SK-N-SH treated with all-trans-retinoic acid at 6 μM for 48 hours (cell line): ENCODE results near the gene GIMAP8.

Experiments
- ARNTL ChIP-seq: fragments of 450-650 bp; formaldehyde crosslinking; IDR thresholded peaks from 2 replicates; pipeline ENCODE4 v1.5.0; 2020; ENCODE audit warnings: low read depth, mild to moderate bottlenecking, moderate library complexity, borderline replicate concordance
- CREB5 ChIP-seq: fragments of 250-450 bp; sonication (Bioruptor Pico); IDR thresholded peaks from 2 replicates; pipeline ENCODE4 v1.5.1; 2020; ENCODE audit warnings: low read depth, mild to moderate bottlenecking, moderate library complexity
- OSR1 ChIP-seq: fragments of 250-450 bp; sonication (Bioruptor Pico); IDR thresholded peaks from 2 replicates; pipeline ENCODE4 v1.8.0; 2022; ENCODE audit warnings: moderate library complexity, mild to moderate bottlenecking, inconsistent platforms
- PATZ1 ChIP-seq: fragments of 250-450 bp; sonication (Bioruptor Pico); IDR thresholded peaks from 2 replicates; pipeline ENCODE4 v1.8.0; 2020; ENCODE audit warnings: mild to moderate bottlenecking, moderate library complexity, borderline replicate concordance
- POU6F1 ChIP-seq: fragments of 250-450 bp; sonication (Bioruptor Pico); IDR thresholded peaks from 2 replicates; pipeline ENCODE4 v1.8.0; 2021; ENCODE audit warnings: low read depth, mild to moderate bottlenecking, moderate library complexity, borderline replicate concordance
- PPARA ChIP-seq: fragments of 250-450 bp; sonication (Bioruptor Pico); IDR thresholded peaks from 2 replicates; pipeline ENCODE4 v1.5.0; 2020; ENCODE audit warnings: mild to moderate bottlenecking, borderline replicate concordance
- RARB ChIP-seq: fragments of 250-450 bp; sonication (Bioruptor Pico); IDR thresholded peaks from 2 replicates; pipeline ENCODE4 v1.8.0; 2021; ENCODE audit warnings: mild to moderate bottlenecking, moderate library complexity
- TOX ChIP-seq: fragments of 250-450 bp; sonication (Bioruptor Pico); IDR thresholded peaks from 2 replicates; pipeline ENCODE4 v1.8.0; 2021; ENCODE audit warnings: mild to moderate bottlenecking, moderate library complexity, borderline replicate concordance
- ZC3H10 ChIP-seq: fragments of 250-450 bp; sonication (Bioruptor Pico); IDR thresholded peaks from 2 replicates; pipeline ENCODE4 v1.5.1; 2021; ENCODE audit warnings: mild to moderate bottlenecking, moderate library complexity
- ZFP30 ChIP-seq: fragments of 450-650 bp; formaldehyde crosslinking; IDR thresholded peaks from 2 replicates; pipeline ENCODE4 v1.5.0; 2022; ENCODE audit warnings: mild to moderate bottlenecking, moderate library complexity

- TF ChIP-seq ZC3H10 (CRISPR knock-in tag), result no peak
- TF ChIP-seq OSR1 (CRISPR knock-in tag), result no peak
- no peak for TF ChIP-seq ZFP30 (CRISPR knock-in tag)
- TF ChIP-seq PPARA (CRISPR knock-in tag), result no peak
- no peak for TF ChIP-seq POU6F1 (CRISPR knock-in tag)
- TF ChIP-seq PATZ1, result no peak
- no peak for TF ChIP-seq TOX
- TF ChIP-seq ARNTL (CRISPR knock-in tag), result no peak
- TF ChIP-seq RARB, result no peak
- TF ChIP-seq CREB5, result no peak
These were observed 12.0 kb downstream of the GIMAP8 start for GRCh38 chr7:150462413-150462812.
